T-helper 9 cell (primary cell): Measurements from ENCODE around the gene CADM4.

Source experiments
- DNase-seq: peaks from one replicate; pipeline ENCODE4 v3.0.0-alpha.2; 2020

CADM4 gene

DNA sequence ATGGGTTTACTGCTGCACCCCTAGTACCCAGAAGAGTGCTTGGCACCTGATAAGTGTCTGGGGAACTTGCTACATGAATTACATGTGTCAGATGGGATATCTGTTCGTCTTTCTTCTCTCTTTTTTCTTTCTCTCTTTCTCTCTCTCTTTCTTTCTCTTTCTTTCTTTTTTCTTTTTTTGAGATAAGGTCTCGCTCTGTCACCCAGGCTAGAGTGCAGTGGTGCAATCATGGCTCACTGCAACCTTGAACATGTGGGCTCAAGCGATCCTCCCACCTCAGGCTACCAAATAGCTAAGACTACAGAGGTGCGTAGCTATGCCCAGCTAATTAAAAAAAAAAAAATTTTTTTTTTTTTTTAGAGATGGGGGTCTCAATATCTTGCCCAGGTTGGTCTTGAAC is 6.1 kb downstream of the CADM4 start:
- no peak for DNase-seq

- no peak for DNase-seq
Measured at GRCh38 chr19:43631491-43631890, 8.2 kb downstream of the CADM4 start.

- no peak for DNase-seq
Measured at GRCh38 chr19:43628646-43629326, 10.9 kb downstream of the CADM4 start.

GRCh38 chr19:43626838-43627237 is 12.8 kb downstream of the CADM4 start:
- DNase-seq = no peak

- no peak for DNase-seq
Measured at GRCh38 chr19:43625918-43626579, 13.6 kb downstream of the CADM4 start.

- peak; percentile 87 for DNase-seq
Measured at GRCh38 chr19:43624933-43625332, 14.7 kb downstream of the CADM4 start.

DNA sequence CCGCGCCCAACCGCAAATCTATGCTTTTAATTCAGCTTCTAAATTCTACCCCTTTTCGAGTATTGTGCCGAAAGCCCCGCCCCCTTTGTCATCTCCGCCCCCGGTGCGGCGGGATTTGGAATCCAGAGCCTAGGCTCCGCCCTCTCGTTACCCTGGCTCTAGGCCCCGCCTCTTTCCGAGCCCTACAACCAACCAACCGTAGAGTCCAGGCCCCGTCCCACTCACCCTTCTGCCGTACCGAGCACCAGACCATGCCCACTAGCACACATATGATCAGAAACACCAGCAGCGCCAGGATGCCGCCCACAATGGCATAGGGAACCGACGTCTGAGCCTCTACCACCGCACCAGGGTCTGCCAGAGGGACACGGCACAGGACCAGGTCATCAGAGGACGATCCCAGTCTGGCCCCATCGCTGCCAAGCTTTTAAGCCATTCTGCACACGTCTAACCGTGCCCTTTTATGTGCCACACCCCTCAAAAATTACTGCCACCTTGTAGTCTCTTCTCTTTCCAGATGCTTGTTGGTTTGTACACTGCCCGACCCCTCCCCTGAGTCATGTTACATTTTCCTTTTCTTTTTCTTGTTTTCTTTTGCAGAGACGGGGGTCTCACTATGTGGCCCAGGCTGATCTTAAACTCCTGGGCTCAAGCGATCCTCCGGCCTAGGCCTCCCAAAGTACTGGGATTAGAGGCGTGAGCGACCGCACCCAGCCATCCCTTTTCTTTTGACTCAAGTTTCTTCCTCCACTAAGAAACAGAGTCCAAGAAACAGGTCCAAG is 15.6 kb downstream of the CADM4 start:
- no peak for DNase-seq

DNA sequence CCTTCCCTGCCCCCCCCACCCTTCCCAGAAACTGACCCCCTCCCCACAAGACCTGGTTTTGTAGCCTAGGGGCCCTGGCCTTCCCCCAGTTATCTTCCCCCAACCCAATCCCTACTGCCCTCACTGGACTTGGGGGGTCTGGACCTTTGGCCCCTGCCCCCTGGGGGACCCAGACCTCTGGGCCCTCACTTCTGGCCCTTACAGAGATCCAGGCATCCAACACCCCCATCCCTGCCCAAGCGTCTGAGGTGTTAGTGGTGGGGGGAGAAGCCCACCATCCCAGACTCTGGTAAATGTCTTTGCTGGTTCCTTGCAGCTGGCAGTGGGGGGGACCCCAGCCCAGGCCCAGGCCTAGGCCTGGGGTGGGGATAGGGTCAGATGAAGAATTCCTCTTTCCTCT is 16.7 kb downstream of the CADM4 start:
- DNase-seq = no peak

DNA sequence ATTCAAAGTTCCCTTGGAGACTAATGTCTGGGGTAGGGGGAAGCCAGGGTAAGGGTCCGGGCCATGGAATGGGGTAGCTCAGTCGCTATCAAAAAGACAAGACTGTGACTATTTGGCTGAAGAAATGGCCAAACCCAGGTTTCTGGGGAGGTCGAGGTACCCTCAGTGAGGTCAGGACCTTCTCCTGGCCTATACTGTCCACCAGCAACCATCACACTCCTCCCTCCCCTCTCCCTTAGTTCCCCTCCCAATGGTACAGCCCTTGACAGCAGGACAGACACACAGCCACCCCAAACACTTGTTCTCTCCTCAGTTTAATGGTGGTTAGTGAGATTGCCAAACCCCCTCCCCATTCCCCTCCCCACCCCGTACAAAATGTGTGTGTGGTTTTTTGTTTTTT is 17.6 kb downstream of the CADM4 start:
- DNase-seq = no peak

DNA sequence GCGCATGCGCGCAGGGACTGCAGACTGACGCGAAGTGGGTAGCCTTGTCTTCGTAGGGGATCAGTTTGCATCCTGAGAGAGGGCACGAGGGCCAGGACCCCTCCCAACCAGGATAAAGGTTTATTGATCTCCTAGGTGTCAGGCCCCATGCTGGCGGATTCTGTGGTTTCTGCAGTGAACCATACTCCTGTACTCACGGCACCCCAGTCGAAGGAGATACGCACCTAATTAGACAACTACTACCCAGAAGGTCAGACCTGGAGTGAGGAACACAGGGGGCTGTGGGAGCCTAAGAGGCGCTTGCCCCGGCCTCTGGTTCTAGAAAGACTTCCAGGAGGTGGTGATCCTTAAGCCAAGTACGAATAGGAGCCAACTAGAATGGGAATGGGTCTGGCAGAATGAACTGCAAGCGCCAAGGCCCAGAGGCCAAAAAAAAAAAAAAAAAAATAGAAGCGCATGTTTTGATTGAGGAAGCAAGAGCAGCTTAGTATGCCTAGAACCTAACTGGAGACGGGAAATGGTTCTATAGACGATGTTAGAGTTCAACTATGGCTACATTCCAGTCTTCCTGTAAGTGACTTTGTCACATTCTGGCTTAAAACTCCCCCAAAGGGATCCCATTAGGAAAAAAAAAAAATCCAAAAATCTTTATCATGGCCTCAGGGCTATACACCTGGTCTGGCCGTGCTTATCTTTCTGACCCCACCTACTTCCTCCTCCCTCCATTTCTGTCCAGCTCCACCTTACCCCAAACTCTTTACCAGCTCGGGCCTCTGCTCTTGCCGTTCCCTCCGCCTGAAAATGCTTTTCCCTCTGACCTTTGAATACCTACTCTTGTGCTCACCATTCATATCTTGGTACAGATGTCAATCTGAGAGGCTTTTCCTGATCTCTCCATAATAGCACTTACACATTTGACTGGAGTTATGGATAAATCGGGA is 19.3 kb downstream of the CADM4 start:
- DNase-seq = peak; percentile 74

GRCh38 chr19:43619262-43620060 is 20.2 kb downstream of the CADM4 start, which contains the start of gene ZNF428:
Gene ZNF428 (minus strand): TSS chr19:43619629. CDS start chr19:43614304, 5,325 bp downstream.
- DNase-seq = peak; percentile 77

GRCh38 chr19:43618921-43619261 is 20.8 kb downstream of the CADM4 start:
- no peak for DNase-seq

- no peak for DNase-seq
Measured at GRCh38 chr19:43616954-43617353, 22.7 kb downstream of the CADM4 start.

GRCh38 chr19:43616306-43616705 is 23.3 kb downstream of the CADM4 start:
- no peak for DNase-seq

- DNase-seq = no peak
Measured at GRCh38 chr19:43612374-43612773, 27.3 kb downstream of the CADM4 start.

- DNase-seq = no peak
Measured at GRCh38 chr19:43611788-43612187, 27.9 kb downstream of the CADM4 start, which contains the start of gene SRRM5. Gene SRRM5 (plus strand): TSS chr19:43612088. CDS start chr19:43612122, 34 bp downstream.

DNA sequence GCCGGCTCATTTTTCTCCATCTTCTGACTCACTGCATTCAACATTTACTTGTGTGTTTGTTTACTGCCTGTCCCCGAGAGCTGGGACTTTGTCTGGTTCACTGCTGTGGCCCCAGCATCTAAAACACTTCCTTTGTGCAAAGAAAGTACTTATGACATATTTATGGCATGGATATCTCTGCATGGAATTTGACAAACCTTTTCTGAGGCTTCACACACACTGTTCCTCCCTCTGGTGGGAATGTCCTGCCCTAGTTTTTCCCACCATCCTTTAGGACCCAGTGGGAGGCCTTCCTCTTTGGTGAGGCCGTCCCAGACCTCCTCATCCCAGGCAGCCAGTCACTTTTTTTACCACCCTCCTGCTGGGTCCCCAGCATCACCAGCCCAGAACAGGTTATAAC is 29.2 kb downstream of the CADM4 start:
- no peak for DNase-seq

DNA sequence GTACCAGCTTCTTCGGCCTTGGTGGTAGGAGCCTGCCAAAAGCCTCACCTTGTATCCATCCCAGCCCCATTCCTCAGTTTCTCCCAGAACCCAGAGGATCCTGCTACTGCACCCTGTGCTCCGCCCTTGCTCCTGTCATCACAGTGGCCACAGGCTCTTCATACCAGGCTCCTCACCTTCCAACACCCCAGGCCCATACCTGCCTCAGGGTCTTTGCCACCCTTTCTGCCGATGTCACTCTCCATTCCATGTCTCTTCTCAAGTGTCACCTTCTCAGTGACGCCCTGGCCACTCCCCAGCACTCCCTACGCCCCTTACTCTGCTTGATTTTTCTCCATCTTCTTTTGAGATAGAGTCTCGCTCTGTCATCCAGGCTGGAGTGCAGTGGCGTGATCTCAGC is 29.8 kb downstream of the CADM4 start:
- DNase-seq = no peak

DNA sequence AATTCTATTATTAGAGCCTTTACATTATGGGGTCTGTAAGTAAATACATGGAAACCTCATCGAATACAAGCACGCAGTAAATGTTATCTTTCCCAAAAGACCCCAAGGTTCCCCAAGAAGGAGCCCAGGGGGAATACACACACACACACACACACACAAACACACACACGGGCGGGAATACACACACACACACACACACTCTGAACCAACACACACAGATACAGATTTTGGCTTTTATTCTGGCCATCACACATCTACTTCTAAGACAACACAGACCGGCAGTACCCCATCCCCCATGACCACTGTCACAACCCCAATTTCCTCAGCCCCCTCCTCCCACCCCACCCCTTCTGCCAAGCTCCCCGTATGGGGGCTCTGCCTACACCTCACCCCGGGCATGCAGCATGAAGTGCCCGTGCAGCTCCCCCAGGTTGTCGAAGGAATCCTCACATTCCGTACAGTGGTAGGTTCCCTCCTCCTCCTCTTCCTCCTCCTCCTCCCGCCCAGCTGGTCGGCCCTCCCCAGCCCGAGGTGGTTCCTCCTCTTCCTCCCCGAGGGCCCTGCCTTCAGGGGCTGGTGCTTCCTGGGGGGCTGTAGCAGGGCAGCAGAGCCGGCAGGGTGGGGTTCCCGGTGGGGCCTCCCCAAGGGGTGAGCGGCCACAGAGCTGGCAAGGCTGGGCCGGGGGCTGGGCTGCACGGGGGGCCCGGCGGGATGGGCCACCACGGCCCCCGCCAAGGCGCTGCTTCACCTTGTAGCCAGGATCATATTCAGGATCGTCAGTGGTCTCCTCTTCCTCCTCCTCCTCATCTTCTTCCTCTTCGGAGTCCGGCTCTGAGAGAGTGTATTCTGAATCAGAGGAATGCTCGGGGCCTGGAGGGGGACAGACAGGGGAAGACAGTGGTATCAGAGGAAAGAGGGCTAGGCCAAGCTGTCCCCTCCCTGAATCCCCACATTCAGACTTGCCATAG is 32.1 kb downstream of the CADM4 start:
- no peak for DNase-seq

DNA sequence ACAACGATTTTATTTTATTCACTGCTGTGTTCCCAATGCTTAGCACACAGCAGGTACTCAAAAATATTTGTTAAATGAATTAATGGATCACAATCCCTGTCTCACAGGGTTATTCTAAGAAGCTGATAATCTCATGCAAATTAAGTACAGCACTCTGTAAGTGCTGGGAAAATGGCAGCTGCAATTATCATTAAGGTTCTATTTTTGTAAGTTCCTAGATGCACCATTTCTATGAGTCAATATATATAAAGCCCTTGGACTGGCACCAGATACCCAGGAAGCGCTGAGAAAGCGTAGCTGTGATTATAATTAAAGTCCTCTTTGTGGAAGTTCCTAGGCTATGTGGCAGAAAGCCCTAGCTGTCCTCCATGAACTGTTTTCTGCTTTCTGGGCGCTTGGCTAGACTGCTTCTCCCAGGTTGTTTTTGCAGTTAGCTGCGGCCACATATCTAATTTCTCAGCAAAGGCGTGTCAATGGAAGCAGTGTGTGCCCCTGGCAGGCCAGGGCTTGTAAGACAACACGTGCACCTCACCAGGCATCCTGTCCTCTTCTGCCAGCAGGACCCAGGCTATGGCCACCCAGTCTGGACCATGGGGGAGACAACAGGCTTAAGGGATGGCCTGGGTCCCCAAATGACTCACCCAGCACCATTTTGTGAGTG is 33.0 kb downstream of the CADM4 start:
- no peak for DNase-seq
